Measurements from ENCODE around the gene ADGRL1. TPM values are rescaled to one million over a fixed set of nuclear protein-coding genes. Genes with fewer than 3 reads are reported as not detected.
"Not testable (repeated sequence)": the region's sequence is repeated elsewhere in the genome, so short reads cannot be mapped to it uniquely, and the experiment has no call there.

ADGRL1 gene
- total RNA-seq, 1 experiment from 2014 or later: 88.6 TPM

DNA sequence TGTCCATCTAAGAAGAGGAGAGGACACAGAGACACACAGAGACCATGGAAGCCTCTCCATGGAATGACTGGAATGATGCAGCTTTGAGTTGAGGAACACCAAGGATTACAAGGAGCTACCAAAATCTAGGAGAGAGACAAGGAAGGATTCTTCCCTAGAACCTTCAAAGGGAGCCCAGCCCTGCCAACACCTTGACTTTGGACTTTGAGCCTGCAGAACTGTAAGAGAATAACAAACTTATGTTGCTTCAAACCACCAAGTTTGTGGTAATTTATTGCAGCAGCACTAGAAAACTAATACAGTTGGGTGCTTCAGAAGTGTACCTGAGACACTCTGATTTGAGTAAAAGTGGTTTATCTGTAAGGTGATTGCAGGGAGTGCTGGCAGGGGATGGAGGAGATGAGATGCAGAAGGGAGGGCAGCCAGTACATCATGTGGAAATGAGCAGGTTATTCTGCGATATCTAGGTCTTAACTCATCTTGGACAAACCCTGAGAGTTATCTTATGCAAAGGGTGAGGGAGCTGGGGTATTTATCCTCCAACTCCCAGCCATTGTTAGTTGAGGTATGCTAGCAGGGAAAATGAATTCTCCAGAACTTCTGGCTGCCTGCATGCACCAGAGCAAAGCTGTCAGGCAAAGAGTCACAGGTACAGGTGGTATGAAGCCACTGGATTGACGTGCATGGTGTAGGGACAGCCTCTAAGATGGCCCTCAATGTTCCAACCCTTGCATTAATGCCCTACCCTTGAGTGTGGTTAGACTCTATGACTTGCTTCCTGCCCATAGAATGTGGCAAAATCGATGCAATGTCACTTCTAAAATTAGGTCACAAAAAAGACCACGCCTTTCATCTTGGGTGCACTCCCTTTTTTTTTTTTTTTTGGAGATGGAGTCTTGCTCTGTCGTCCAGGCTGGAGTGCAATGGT, 31.3 kb upstream of the ADGRL1 start (continued):
- TF ChIP-seq, protein P1, sequence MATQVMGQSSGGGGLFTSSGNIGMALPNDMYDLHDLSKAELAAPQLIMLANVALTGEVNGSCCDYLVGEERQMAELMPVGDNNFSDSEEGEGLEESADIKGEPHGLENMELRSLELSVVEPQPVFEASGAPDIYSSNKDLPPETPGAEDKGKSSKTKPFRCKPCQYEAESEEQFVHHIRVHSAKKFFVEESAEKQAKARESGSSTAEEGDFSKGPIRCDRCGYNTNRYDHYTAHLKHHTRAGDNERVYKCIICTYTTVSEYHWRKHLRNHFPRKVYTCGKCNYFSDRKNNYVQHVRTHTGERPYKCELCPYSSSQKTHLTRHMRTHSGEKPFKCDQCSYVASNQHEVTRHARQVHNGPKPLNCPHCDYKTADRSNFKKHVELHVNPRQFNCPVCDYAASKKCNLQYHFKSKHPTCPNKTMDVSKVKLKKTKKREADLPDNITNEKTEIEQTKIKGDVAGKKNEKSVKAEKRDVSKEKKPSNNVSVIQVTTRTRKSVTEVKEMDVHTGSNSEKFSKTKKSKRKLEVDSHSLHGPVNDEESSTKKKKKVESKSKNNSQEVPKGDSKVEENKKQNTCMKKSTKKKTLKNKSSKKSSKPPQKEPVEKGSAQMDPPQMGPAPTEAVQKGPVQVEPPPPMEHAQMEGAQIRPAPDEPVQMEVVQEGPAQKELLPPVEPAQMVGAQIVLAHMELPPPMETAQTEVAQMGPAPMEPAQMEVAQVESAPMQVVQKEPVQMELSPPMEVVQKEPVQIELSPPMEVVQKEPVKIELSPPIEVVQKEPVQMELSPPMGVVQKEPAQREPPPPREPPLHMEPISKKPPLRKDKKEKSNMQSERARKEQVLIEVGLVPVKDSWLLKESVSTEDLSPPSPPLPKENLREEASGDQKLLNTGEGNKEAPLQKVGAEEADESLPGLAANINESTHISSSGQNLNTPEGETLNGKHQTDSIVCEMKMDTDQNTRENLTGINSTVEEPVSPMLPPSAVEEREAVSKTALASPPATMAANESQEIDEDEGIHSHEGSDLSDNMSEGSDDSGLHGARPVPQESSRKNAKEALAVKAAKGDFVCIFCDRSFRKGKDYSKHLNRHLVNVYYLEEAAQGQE (IDR thresholded peaks at IDR 0.05; ENCODE audit: low read depth): no peak
- no peak for TF ChIP-seq ZNF274 (IDR thresholded peaks at IDR 0.05; ENCODE audit: low read depth, low read length)
- TF ChIP-seq, protein P2, sequence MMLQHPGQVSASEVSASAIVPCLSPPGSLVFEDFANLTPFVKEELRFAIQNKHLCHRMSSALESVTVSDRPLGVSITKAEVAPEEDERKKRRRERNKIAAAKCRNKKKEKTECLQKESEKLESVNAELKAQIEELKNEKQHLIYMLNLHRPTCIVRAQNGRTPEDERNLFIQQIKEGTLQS (IDR thresholded peaks at IDR 0.05): no peak

DNA sequence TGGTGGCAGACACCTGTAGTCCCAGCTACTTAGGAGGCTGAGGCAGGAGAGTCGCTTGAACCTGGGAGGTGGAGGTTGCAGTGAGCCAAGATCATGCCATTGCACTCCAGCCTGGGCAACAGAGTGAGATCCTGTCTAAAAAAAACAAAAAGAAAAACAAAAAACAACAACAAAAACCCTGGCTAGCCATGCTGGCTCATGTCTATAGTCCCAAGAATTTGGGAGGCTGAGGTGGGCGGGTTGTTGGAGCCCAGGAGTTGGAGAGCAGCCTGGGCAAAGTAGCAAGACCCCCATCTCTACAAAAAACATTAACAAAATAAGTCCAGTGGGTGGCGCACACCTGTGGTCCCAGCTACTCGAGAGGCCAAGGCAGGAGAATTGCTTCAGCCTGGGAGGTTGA, 27.0 kb upstream of the ADGRL1 start:
- H4K20me1 ChIP-seq (ENCODE audit: insufficient read depth); H3K4me1 ChIP-seq (ENCODE audit: control insufficient read depth in 1 of 2, insufficient read depth in 2 of 2, low read length in 2 of 2); H3K4me3 ChIP-seq (replicated peaks in 1 of 2; ENCODE audit: low read depth in 1 of 2, low read length in 2 of 2); H3K27me3 ChIP-seq (ENCODE audit: insufficient read depth, low read length); H3K9me2 ChIP-seq (ENCODE audit: insufficient read depth); BruUV-seq (replicated peaks); CTCF ChIA-PET; H3K27ac ChIP-seq (ENCODE audit: low read depth, low read length); intact Hi-C loops (cut with micrococcal nuclease); ATAC-seq; H2AFZ ChIP-seq (ENCODE audit: low read depth, low read length, poor library complexity, severe bottlenecking); POLR2A ChIA-PET; H3K36me3 ChIP-seq (ENCODE audit: control insufficient read depth in 1 of 2, insufficient read depth in 2 of 2, low read length in 2 of 2); H3K9me3 ChIP-seq (ENCODE audit: control insufficient read depth in 1 of 2, insufficient read depth in 1 of 2, low read depth in 1 of 2, low read length in 2 of 2); H3K9ac ChIP-seq (ENCODE audit: low read length); H3K4me2 ChIP-seq (ENCODE audit: low read length); H3K79me2 ChIP-seq (ENCODE audit: insufficient read depth, low read length); DNase-seq (ENCODE audit: low read depth, low spot score); RAD21 ChIA-PET (ENCODE audit: low non-redundant PET in 1 of 2, low total read pairs in 2 of 2, uncharacterized antibody in 2 of 2, unreplicated experiment in 2 of 2): not testable (repeated sequence)

DNA sequence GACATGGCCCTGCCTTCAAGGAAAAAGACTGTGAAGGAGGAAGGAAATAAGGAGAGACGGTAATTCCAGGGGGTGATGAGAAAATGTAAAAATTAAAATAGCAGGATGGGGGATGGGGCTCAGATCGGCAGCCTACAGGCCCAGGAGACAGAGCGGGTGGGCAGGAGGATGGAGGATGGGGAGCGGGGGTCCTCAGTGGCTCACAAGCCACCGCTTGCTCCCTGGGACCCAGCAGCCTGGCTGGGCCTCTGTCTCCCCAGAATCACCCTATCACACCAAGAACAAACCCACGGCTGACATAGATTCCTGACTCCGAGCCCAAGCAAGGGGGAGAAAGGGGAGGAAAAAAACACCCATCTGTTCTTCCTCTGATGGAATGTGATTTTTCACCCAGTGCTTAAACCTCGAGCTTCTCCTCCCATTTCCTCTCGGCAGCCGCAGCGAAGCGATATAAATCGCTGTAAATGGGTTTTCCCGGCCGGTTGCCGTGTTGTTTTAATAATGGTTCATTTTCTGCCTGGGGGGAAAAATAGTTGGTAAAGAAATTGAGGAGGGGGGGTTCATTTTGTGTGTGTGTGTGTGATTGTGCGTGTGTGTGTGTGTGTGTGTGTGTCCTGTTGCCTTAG, 22.6 kb upstream of the ADGRL1 start:
- H3K4me3 ChIP-seq (replicated peaks in 1 of 2; ENCODE audit: low read depth in 1 of 2, low read length in 2 of 2); H3K36me3 ChIP-seq (ENCODE audit: control insufficient read depth in 1 of 2, insufficient read depth in 2 of 2, low read length in 2 of 2); RAD21 ChIA-PET (ENCODE audit: low non-redundant PET in 1 of 2, low total read pairs in 2 of 2, uncharacterized antibody in 2 of 2, unreplicated experiment in 2 of 2); intact Hi-C loops (cut with micrococcal nuclease); CTCF ChIA-PET; H3K9me2 ChIP-seq (ENCODE audit: insufficient read depth); DNase-seq (ENCODE audit: low read depth, low spot score); H3K4me1 ChIP-seq (ENCODE audit: control insufficient read depth in 1 of 2, insufficient read depth in 2 of 2, low read length in 2 of 2); ATAC-seq; H3K27me3 ChIP-seq (ENCODE audit: insufficient read depth, low read length); H3K27ac ChIP-seq (ENCODE audit: low read depth, low read length); POLR2A ChIA-PET; BruUV-seq (replicated peaks); H2AFZ ChIP-seq (ENCODE audit: low read depth, low read length, poor library complexity, severe bottlenecking); H3K9ac ChIP-seq (ENCODE audit: low read length); H3K9me3 ChIP-seq (ENCODE audit: control insufficient read depth in 1 of 2, insufficient read depth in 1 of 2, low read depth in 1 of 2, low read length in 2 of 2); H3K79me2 ChIP-seq (ENCODE audit: insufficient read depth, low read length); H4K20me1 ChIP-seq (ENCODE audit: insufficient read depth); H3K4me2 ChIP-seq (ENCODE audit: low read length): not testable (repeated sequence)

DNA sequence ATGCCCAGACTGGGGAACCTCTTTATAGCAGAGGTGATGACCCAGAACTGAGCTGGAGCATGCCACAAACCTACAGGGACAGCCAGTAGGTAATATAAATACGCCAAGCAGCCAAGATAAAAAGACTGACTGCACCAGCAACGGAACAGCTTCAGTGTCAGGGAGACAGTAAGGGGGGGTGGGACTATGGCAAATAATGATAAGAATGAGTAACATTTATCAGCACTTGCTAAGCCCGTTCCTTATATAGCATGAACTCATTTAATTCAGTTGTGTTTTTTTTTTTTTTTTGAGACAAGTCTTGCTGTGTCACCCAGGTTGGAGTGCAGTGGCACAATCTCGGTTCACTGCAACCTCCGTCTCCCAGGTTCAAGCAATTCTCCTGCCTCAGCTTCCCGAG, 20.5 kb upstream of the ADGRL1 start:
- H3K36me3 ChIP-seq (ENCODE audit: control insufficient read depth in 1 of 2, insufficient read depth in 2 of 2, low read length in 2 of 2); H3K4me2 ChIP-seq (ENCODE audit: low read length); H3K27ac ChIP-seq (ENCODE audit: low read depth, low read length); intact Hi-C loops (cut with micrococcal nuclease); ATAC-seq; H3K9me2 ChIP-seq (ENCODE audit: insufficient read depth); H2AFZ ChIP-seq (ENCODE audit: low read depth, low read length, poor library complexity, severe bottlenecking); DNase-seq (ENCODE audit: low read depth, low spot score); H4K20me1 ChIP-seq (ENCODE audit: insufficient read depth); H3K9ac ChIP-seq (ENCODE audit: low read length); H3K9me3 ChIP-seq (ENCODE audit: control insufficient read depth in 1 of 2, insufficient read depth in 1 of 2, low read depth in 1 of 2, low read length in 2 of 2); H3K4me1 ChIP-seq (ENCODE audit: control insufficient read depth in 1 of 2, insufficient read depth in 2 of 2, low read length in 2 of 2); CTCF ChIA-PET; H3K27me3 ChIP-seq (ENCODE audit: insufficient read depth, low read length); H3K79me2 ChIP-seq (ENCODE audit: insufficient read depth, low read length); BruUV-seq (replicated peaks); H3K4me3 ChIP-seq (replicated peaks in 1 of 2; ENCODE audit: low read depth in 1 of 2, low read length in 2 of 2); RAD21 ChIA-PET (ENCODE audit: low non-redundant PET in 1 of 2, low total read pairs in 2 of 2, uncharacterized antibody in 2 of 2, unreplicated experiment in 2 of 2); POLR2A ChIA-PET: not testable (repeated sequence)
